H1 (cell line): ENCODE measurements around the gene VNN1. TPM values are rescaled to one million over a fixed set of nuclear protein-coding genes. Genes with fewer than 3 reads are reported as not detected.

Experiments
- HDAC6 ChIP-seq: IDR thresholded peaks from one replicate; pipeline ENCODE4 v1.7.1; 2012; ENCODE audit warnings: low read depth, mild to moderate bottlenecking, inconsistent platforms, low read length, moderate library complexity
- POU5F1 ChIP-seq: IDR thresholded peaks from 2 replicates; pipeline ENCODE4 v1.6.1; 2011; ENCODE audit warnings: low read depth, mild to moderate bottlenecking, low read length, moderate library complexity
- RFX5 ChIP-seq: IDR thresholded peaks from 2 replicates; pipeline ENCODE4 v1.6.1; 2011; ENCODE audit warnings: low read depth, low read length, improper control_type of control experiment, borderline replicate concordance
- TBP ChIP-seq: IDR thresholded peaks from 2 replicates; pipeline ENCODE4 v1.6.1; 2011; ENCODE audit warnings: low read depth, low read length, improper control_type of control experiment
- polyA plus RNA-seq, 7 experiments: library from polyadenylated mRNA; depleted of rRNA in 3 of 7; stranded (reverse) in 5 of 7; unstranded in 2 of 7; fragments of >200 nt in 5 of 7; fragments of 200-250 nt in 2 of 7; gene quantifications; 1 replicate in 5 of 7; 2 replicates in 1 of 7; 4 replicates in 1 of 7; pipeline versions ENCODE4 v1.2.1 to v1.2.3, GENCODE V29; 2011 to 2013; ENCODE audit warnings: missing spikeins in 2 of 7, mixed read lengths in 2 of 7
- total RNA-seq: library from RNA; stranded (reverse); fragmentation: NEBNext Ultra II Directional; extraction: Animal tissue kit (Norgen Biotek cat#: 25700); gene quantifications from 2 replicates; pipeline ENCODE4 v1.2.1, GENCODE V29; 2021
- TF ChIP-seq, protein P1 (sequence below): IDR thresholded peaks from 2 replicates; pipeline ENCODE4 v1.6.1; 2011; ENCODE audit warnings: low read depth, mild to moderate bottlenecking, low read length; ENCODE audit not compliant: insufficient read depth

The VNN1 gene
- total and polyA plus RNA-seq, 2 of the 8 experiments (the other 6 are each of a cell fraction or from before 2014, with no cell fraction given), result not detected

GRCh38 chr6:132714160-132714559, 305 bp upstream of the VNN1 start (continued):
- TF ChIP-seq HDAC6 (no peak), POU5F1 (no peak), TBP (no peak), RFX5 (no peak)
- TF ChIP-seq, protein P1, sequence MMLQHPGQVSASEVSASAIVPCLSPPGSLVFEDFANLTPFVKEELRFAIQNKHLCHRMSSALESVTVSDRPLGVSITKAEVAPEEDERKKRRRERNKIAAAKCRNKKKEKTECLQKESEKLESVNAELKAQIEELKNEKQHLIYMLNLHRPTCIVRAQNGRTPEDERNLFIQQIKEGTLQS, result no peak
- TF ChIP-seq, all 59 proteins: peak for 0
